Activated CD8-positive, alpha-beta memory T cell treated with anti-CD3 and anti-CD28 coated beads, Interleukin-2, amount 50 U/mL, for 24 hours (primary cell): ENCODE data around the gene TAF1A.

ENCODE experiments used
- DNase-seq: peaks from one replicate; pipeline ENCODE4 v3.0.0-alpha.2; 2020; ENCODE audit errors: extremely low read depth

Gene TAF1A

GRCh38 chr1:222596696-222597095, 7.0 kb upstream of the TAF1A start:
- DNase-seq, result no peak

- DNase-seq, result no peak
These were observed 5.1 kb upstream of the TAF1A start for GRCh38 chr1:222594789-222595188.

- DNase-seq, result no peak
These were observed 2.4 kb upstream of the TAF1A start for GRCh38 chr1:222592171-222592570.

- DNase-seq, result no peak
These were observed 1.6 kb downstream of the TAF1A start for GRCh38 chr1:222588135-222588534.

GRCh38 chr1:222586842-222587241, 2.9 kb downstream of the TAF1A start:
- no peak for DNase-seq

- no peak for DNase-seq
These were observed 6.7 kb downstream of the TAF1A start for GRCh38 chr1:222583079-222583478.

- DNase-seq, result no peak
These were observed 7.5 kb downstream of the TAF1A start for GRCh38 chr1:222582099-222582774.

- no peak for DNase-seq
These were observed 10.4 kb downstream of the TAF1A start for GRCh38 chr1:222579316-222579715.

- DNase-seq, result no peak
These were observed 18.9 kb downstream of the TAF1A start for GRCh38 chr1:222570837-222571236.

- no peak for DNase-seq
These were observed 28.1 kb downstream of the TAF1A start for GRCh38 chr1:222561656-222562055.

- DNase-seq, result no peak
These were observed 32.2 kb downstream of the TAF1A start for GRCh38 chr1:222557574-222557973.

- no peak for DNase-seq
These were observed 32.6 kb downstream of the TAF1A start for GRCh38 chr1:222557148-222557547.

GRCh38 chr1:222555992-222556615, 33.6 kb downstream of the TAF1A start:
- DNase-seq, result no peak

GRCh38 chr1:222554177-222554576, 35.6 kb downstream of the TAF1A start:
- no peak for DNase-seq

- DNase-seq, result no peak
These were observed 36.9 kb downstream of the TAF1A start for GRCh38 chr1:222552882-222553281.

GRCh38 chr1:222547944-222548671, 41.6 kb downstream of the TAF1A start, which contains the start of gene HHIPL2:
HHIPL2 (minus strand) TSS chr1:222548104; CDS start chr1:222548044, 60 bp downstream.
- no peak for DNase-seq

GRCh38 chr1:222547260-222547614, 42.5 kb downstream of the TAF1A start:
- DNase-seq, result no peak

- no peak for DNase-seq
These were observed 43.0 kb downstream of the TAF1A start for GRCh38 chr1:222546548-222547259.

GRCh38 chr1:222546091-222546490, 43.6 kb downstream of the TAF1A start:
- no peak for DNase-seq

- no peak for DNase-seq
These were observed 45.9 kb downstream of the TAF1A start for GRCh38 chr1:222543817-222544216.

- no peak for DNase-seq
These were observed 49.1 kb downstream of the TAF1A start for GRCh38 chr1:222540598-222540995.

- no peak for DNase-seq
These were observed 49.7 kb downstream of the TAF1A start for GRCh38 chr1:222539951-222540597.
